Motor neuron (in vitro differentiated cells): ENCODE measurements around the gene KCNT1. TPM values are rescaled to one million over a fixed set of nuclear protein-coding genes. Genes with fewer than 3 reads are reported as not detected.
A peak's percentile ranks its signal among the peaks of the same experiment; 100 is the strongest.

Experiments used
- ATAC-seq, 8 experiments: fragments of 200-7000 bp; cut with Tn5 transposase; replicated peaks in 6 of 8; 2 replicates each; pipeline ENCODE4 v1.8.0; 2021; ENCODE audit warnings: mild to moderate bottlenecking in 8 of 8, moderate library complexity in 8 of 8
- H3K27ac ChIP-seq, 2 donors: fragments of 250-450 bp; sonication (Bioruptor Pico); 2 replicates each; pipeline ENCODE4 v1.9.0; 2021; ENCODE audit warnings: antibody characterized with exemption in 2 of 2, mild to moderate bottlenecking in 2 of 2, moderate library complexity in 1 of 2
- H3K4me1 ChIP-seq, 2 donors: fragments of 250-450 bp; sonication (Bioruptor Pico); replicated peaks in 1 of 2; 2 replicates each; pipeline ENCODE4 v1.6.1; 2021; ENCODE audit warnings: antibody characterized with exemption in 2 of 2, mild to moderate bottlenecking in 2 of 2, moderate library complexity in 1 of 2
- H3K4me3 ChIP-seq, 5 donors: fragments of 250-450 bp; sonication (Bioruptor Pico); 2 replicates each; pipeline ENCODE4 v1.9.0; 2021; ENCODE audit warnings: antibody characterized with exemption in 5 of 5, mild to moderate bottlenecking in 5 of 5, moderate library complexity in 4 of 5
- WGBS, 10 experiments: fragments of 450-650 bp; shearing (Covaris generic); methylation state at CpG; one replicate each; pipeline ENCODE4 v1.0.0; 2022; 5-methylcytosine and 5-hydroxymethylcytosine counted together
- in situ Hi-C, 9 experiments: fragments of 400-800 bp; cut with MboI; loops; one replicate each; pipeline ENCODE4 v1.15.0; 2021; ENCODE audit warnings: low sequenced_read_pairs in 9 of 9, low pct_unique_long_range_greater_than_20kb in 2 of 9; ENCODE audit not compliant: unreplicated experiment in 9 of 9
- total RNA-seq, 8 experiments: library from RNA; unstranded; fragments of 300-600 nt; gene quantifications; 2 replicates each; pipeline versions ENCODE4 v1.2.3 to v1.2.4, GENCODE V29; 2022

The KCNT1 gene
- total RNA-seq, 8 experiments from 2014 or later, result 0.11 to 1.1 (median 0.38) TPM

- no peak overlapping the region for H3K27ac ChIP-seq
- H3K4me1 ChIP-seq, result no peaks in the 10 kb centered on the region
- in situ Hi-C loops, result no loop called here
- 11% methylated on average over 3 of the region's 12 CpGs; no CpG with 5 or more reads in 9 of the 10 experiments for WGBS, 10 experiments
- H3K4me3 ChIP-seq, result no peak overlapping the region
- no peak for ATAC-seq
Measured at GRCh38 chr9:135695642-135696041, 6.3 kb upstream of the KCNT1 start.

GRCh38 chr9:135696446-135696845, 5.5 kb upstream of the KCNT1 start:
- ATAC-seq, result no peak
- Histone ChIP-seq H3K4me1 (peaks cover 1 to 2% of the 10 kb centered on the region in 2 donors), H3K27ac (no peak overlapping the region), H3K4me3 (no peak overlapping the region)
- in situ Hi-C loops, result no loop called here
- WGBS, 10 experiments, result 40 to 100% (median 40%) methylated on average over 2 to 4 of the region's 16 CpGs; no CpG with 5 or more reads in 7 of the 10 experiments

- no peak for ATAC-seq
- H3K27ac ChIP-seq, result no peak overlapping the region
- in situ Hi-C loops, result no loop called here
- 20 to 90% (median 66%) methylated on average over 1 to 7 of the region's 15 CpGs; no CpG with 5 or more reads in 4 of the 10 experiments for WGBS, 10 experiments
- no peak overlapping the region for H3K4me3 ChIP-seq
- H3K4me1 ChIP-seq, result peaks cover 2% of the 10 kb centered on the region in 2 donors
Measured at GRCh38 chr9:135697226-135697625, 4.8 kb upstream of the KCNT1 start.

GRCh38 chr9:135698236-135698635, 3.7 kb upstream of the KCNT1 start:
- in situ Hi-C loops, result no loop called here
- WGBS, 10 experiments, result 80 to 83% methylated on average over 1 of the region's 21 CpGs; no CpG with 5 or more reads in 8 of the 10 experiments

GRCh38 chr9:135698767-135699166, 3.2 kb upstream of the KCNT1 start:
- Histone ChIP-seq H3K4me3 (no peak overlapping the region), H3K4me1 (peaks cover 2% of the 10 kb centered on the region in 2 donors), H3K27ac (no peak overlapping the region)
- ATAC-seq, result no peak
- in situ Hi-C loops, result no loop called here
- WGBS, 10 experiments, result 40 to 100% (median 66%) methylated on average over 1 to 4 of the region's 19 CpGs; no CpG with 5 or more reads in 7 of the 10 experiments

More at GRCh38 chr9:135698236-135698635, 3.7 kb upstream of the KCNT1 start:
- no peak overlapping the region for H3K27ac ChIP-seq
- H3K4me1 ChIP-seq, result peaks cover 2% of the 10 kb centered on the region in 2 donors
- H3K4me3 ChIP-seq, result no peak overlapping the region
- ATAC-seq, result no peak

GRCh38 chr9:135699440-135699839, 2.5 kb upstream of the KCNT1 start, which contains the start of gene SOHLH1:
Gene SOHLH1 (minus strand): TSS chr9:135699481. CDS start chr9:135699467, 14 bp downstream.
- Histone ChIP-seq H3K27ac (no peak within 1 kb of the TSS), H3K4me1 (peaks cover 2% of the 10 kb centered on the region in 2 donors), H3K4me3 (no peak within 1 kb of the TSS)
- WGBS, 10 experiments, result no CpG with 5 or more reads among the region's 30 CpGs
- in situ Hi-C loops, result no loop called here
- no peak for ATAC-seq

GRCh38 chr9:135700525-135700924, 1.5 kb upstream of the KCNT1 start:
- no peak for ATAC-seq
- Histone ChIP-seq H3K4me3 (no peak overlapping the region), H3K4me1 (peaks cover 2% of the 10 kb centered on the region in 2 donors), H3K27ac (no peak overlapping the region)
- in situ Hi-C loops, result no loop called here
- WGBS, 10 experiments, result 60 to 83% methylated on average over 1 to 3 of the region's 15 CpGs; no CpG with 5 or more reads in 8 of the 10 experiments

GRCh38 chr9:135701067-135701958, 672 bp upstream of the KCNT1 start:
- Histone ChIP-seq H3K27ac (no peak overlapping the region), H3K4me3 (peak overlapping the region; percentile 11 to 24 (median 21)), H3K4me1 (peaks cover 2% of the 10 kb centered on the region in 2 donors)
- peak; percentile 16 to 83 (median 82) for ATAC-seq
- in situ Hi-C loops, result no loop called here
- no CpG with 5 or more reads among the region's 40 CpGs for WGBS, 10 experiments

- no peak overlapping the region for H3K4me3 ChIP-seq
- ATAC-seq, result no peak
- no peak overlapping the region for H3K27ac ChIP-seq
- in situ Hi-C loops, result no loop called here
- H3K4me1 ChIP-seq, result peaks cover 2% of the 10 kb centered on the region in 2 donors
- WGBS, 10 experiments, result 8 to 40% (median 13%) methylated on average over 2 to 8 of the region's 14 CpGs; no CpG with 5 or more reads in 6 of the 10 experiments
Measured at GRCh38 chr9:135703726-135704125, 1.7 kb downstream of the KCNT1 start.

GRCh38 chr9:135704483-135704882, 2.5 kb downstream of the KCNT1 start:
- WGBS, 10 experiments, result 0% methylated on average over 1 of the region's 5 CpGs; no CpG with 5 or more reads in 8 of the 10 experiments
- Histone ChIP-seq H3K4me3 (no peak overlapping the region), H3K4me1 (peaks cover 2% of the 10 kb centered on the region in 2 donors), H3K27ac (no peak overlapping the region)
- in situ Hi-C loops, result no loop called here
- ATAC-seq, result peak in 1 of 8 experiments; percentile 47

GRCh38 chr9:135705376-135705775, 3.4 kb downstream of the KCNT1 start:
- H3K4me3 ChIP-seq, result no peak overlapping the region
- no peak overlapping the region for H3K27ac ChIP-seq
- 50 to 80% (median 70%) methylated on average over 1 to 8 of the region's 14 CpGs; no CpG with 5 or more reads in 7 of the 10 experiments for WGBS, 10 experiments
- ATAC-seq, result no peak
- peaks cover 2% of the 10 kb centered on the region in 2 donors for H3K4me1 ChIP-seq
- in situ Hi-C loops, result no loop called here

- in situ Hi-C loops, result no loop called here
- Histone ChIP-seq H3K4me3 (no peak overlapping the region), H3K4me1 (peaks cover under 1 to 2% of the 10 kb centered on the region in 2 donors), H3K27ac (no peak overlapping the region)
- 70 to 89% (median 76%) methylated on average over 2 to 5 of the region's 9 CpGs; no CpG with 5 or more reads in 6 of the 10 experiments for WGBS, 10 experiments
- no peak for ATAC-seq
Measured at GRCh38 chr9:135706288-135706687, 4.3 kb downstream of the KCNT1 start.
